HEK293T (cell line): ENCODE measurements around the gene GJD3.

Source experiments
- CTCF ChIA-PET: fragments of 350-600 bp; formaldehyde crosslinking; extraction: SDS; loops from one replicate; lab custom pipeline; 2021; ENCODE audit warnings: antibody characterized with exemption, inconsistent platforms; lab: Yijun Ruan, JAX
- POLR2A ChIA-PET: fragments of 350-600 bp; formaldehyde crosslinking; extraction: SDS; loops from one replicate; lab custom pipeline; 2020; ENCODE audit warnings: antibody characterized with exemption, inconsistent platforms; lab: Yijun Ruan, JAX
- DNase-seq: peaks from one replicate; pipeline ENCODE4 v3.0.0; 2012; ENCODE audit warnings: mixed read lengths; ENCODE audit errors: extremely low spot score
- ARNT ChIP-seq: fragments of 450-650 bp; IDR thresholded peaks from 2 replicates; pipeline ENCODE4 v1.6.1; 2017; ENCODE audit warnings: mild to moderate bottlenecking
- BHLHE40 ChIP-seq: fragments of 450-650 bp; IDR thresholded peaks from 2 replicates; pipeline ENCODE4 v1.6.1; 2016; ENCODE audit warnings: mild to moderate bottlenecking, moderate library complexity, borderline replicate concordance
- CTBP1 ChIP-seq: fragments of 450-650 bp; IDR thresholded peaks from 2 replicates; pipeline ENCODE4 v1.6.1; 2016; ENCODE audit warnings: borderline replicate concordance
- ELF4 ChIP-seq: fragments of 450-650 bp; IDR thresholded peaks from 2 replicates; pipeline ENCODE4 v1.6.1; 2017; ENCODE audit warnings: antibody characterized with exemption
- FOXA1 ChIP-seq: fragments of 450-650 bp; IDR thresholded peaks from 2 replicates; pipeline ENCODE4 v1.6.1; 2016; ENCODE audit warnings: mild to moderate bottlenecking
- FOXK2 ChIP-seq: fragments of 450-650 bp; IDR thresholded peaks from 2 replicates; pipeline ENCODE4 v1.6.1; 2016; ENCODE audit warnings: mild to moderate bottlenecking
- FOXM1 ChIP-seq: fragments of 450-650 bp; IDR thresholded peaks from 2 replicates; pipeline ENCODE4 v1.6.1; 2017; ENCODE audit warnings: mild to moderate bottlenecking, borderline replicate concordance
- HDGF ChIP-seq: fragments of 450-650 bp; IDR thresholded peaks from 2 replicates; pipeline ENCODE4 v1.6.1; 2017; ENCODE audit warnings: antibody characterized with exemption, borderline replicate concordance
- L3MBTL2 ChIP-seq: fragments of 450-650 bp; conservative IDR thresholded peaks from 2 replicates; pipeline ENCODE4 v1.6.1; 2016; ENCODE audit warnings: mild to moderate bottlenecking
- NFRKB ChIP-seq: fragments of 450-650 bp; IDR thresholded peaks from 2 replicates; pipeline ENCODE4 v1.6.1; 2016; ENCODE audit warnings: mild to moderate bottlenecking, moderate library complexity
- PKNOX1 ChIP-seq: fragments of 450-650 bp; IDR thresholded peaks from 2 replicates; pipeline ENCODE4 v1.6.1; 2016
- SP1 ChIP-seq: fragments of 450-650 bp; IDR thresholded peaks from 2 replicates; pipeline ENCODE4 v1.6.1; 2017
- SUZ12 ChIP-seq: fragments of 450-650 bp; IDR thresholded peaks from 2 replicates; pipeline ENCODE4 v1.6.1; 2016; ENCODE audit warnings: mild to moderate bottlenecking
- TARDBP ChIP-seq: fragments of 450-650 bp; IDR thresholded peaks from 2 replicates; pipeline ENCODE4 v1.6.1; 2016
- ZNF384 ChIP-seq: fragments of 450-650 bp; IDR thresholded peaks from 2 replicates; pipeline ENCODE4 v1.6.1; 2016

GJD3 gene

GRCh38 chr17:40350689-40351358, 13.7 kb downstream of the GJD3 start:
- TF ChIP-seq PKNOX1 (no peak), ZNF384 (no peak), ARNT (no peak)
- DNase-seq = no peak
- CTCF ChIA-PET = interaction anchor here (1.3 kb wide), 1 partner anchor 48 kb away, joined by 3 read pairs; no protein-coding TSS in a partner anchor
- POLR2A ChIA-PET = no interaction called here

- ChIA-PET CTCF (no interaction called here), POLR2A (no interaction called here)
- TF ChIP-seq FOXM1 (no peak), ELF4 (no peak), PKNOX1 (peak; percentile 61), SP1 (no peak), HDGF (no peak), FOXK2 (no peak), CTBP1 (no peak)
- DNase-seq = no peak
Measured at GRCh38 chr17:40349895-40350688, 14.4 kb downstream of the GJD3 start.

- POLR2A ChIA-PET = no interaction called here
- TF ChIP-seq PKNOX1 = no peak
- no peak for TF ChIP-seq ELF4
- TF ChIP-seq TARDBP = no peak
- no peak for TF ChIP-seq CTBP1
- TF ChIP-seq FOXA1 = no peak
- TF ChIP-seq NFRKB = no peak
- TF ChIP-seq FOXM1 = no peak
- no peak for TF ChIP-seq ARNT
- no peak for DNase-seq
- CTCF ChIA-PET = no interaction called here
Measured at GRCh38 chr17:40349477-40349894, 15.1 kb downstream of the GJD3 start.

- DNase-seq = no peak
- CTCF ChIA-PET = interaction anchor here (0.8 to 0.9 kb wide), 2 partner anchors 14 to 45 kb away, joined by 3 to 4 read pairs; no protein-coding TSS in a partner anchor
- POLR2A ChIA-PET = no interaction called here
Measured at GRCh38 chr17:40348562-40349476, 15.7 kb downstream of the GJD3 start.

GRCh38 chr17:40348136-40348504, 16.4 kb downstream of the GJD3 start:
- ChIA-PET POLR2A (no interaction called here), CTCF (interaction anchor here (0.8 to 0.9 kb wide), 2 partner anchors 14 to 45 kb away, joined by 3 to 4 read pairs; no protein-coding TSS in a partner anchor)
- DNase-seq = no peak
- TF ChIP-seq L3MBTL2 = no peak

More at GRCh38 chr17:40348562-40349476, 15.7 kb downstream of the GJD3 start:
- TF ChIP-seq SUZ12 (no peak), BHLHE40 (no peak), ELF4 (no peak), FOXM1 (no peak), CTBP1 (no peak), PKNOX1 (no peak), ARNT (no peak), ZNF384 (no peak)

GRCh38 chr17:40347319-40348135, 17.0 kb downstream of the GJD3 start:
- CTCF ChIA-PET = interaction anchor here (0.8 kb wide), 1 partner anchor 44 kb away, joined by 4 read pairs; no protein-coding TSS in a partner anchor
- DNase-seq = no peak
- POLR2A ChIA-PET = no interaction called here
- TF ChIP-seq CTBP1 = no peak
- no peak for TF ChIP-seq SUZ12
- no peak for TF ChIP-seq FOXK2
- no peak for TF ChIP-seq L3MBTL2
